WI38 (cell line): ENCODE data around the gene WASF2.

ENCODE experiments used
- H3K4me3 ChIP-seq: 2 replicates; pipeline ENCODE4 v1.5.1; 2011; ENCODE audit warnings: low read depth, mild to moderate bottlenecking, control low read depth, low read length
- CTCF ChIP-seq: IDR thresholded peaks from 2 replicates; pipeline ENCODE4 v1.5.1; 2012; ENCODE audit warnings: low read depth, mild to moderate bottlenecking, control low read depth, low read length

WASF2 gene

GRCh38 chr1:27364696-27365371 lies 125.1 kb downstream of the WASF2 start:
- H3K4me3 ChIP-seq, result peak overlapping the region; percentile 61
- no peak for TF ChIP-seq CTCF

GRCh38 chr1:27363766-27364695 lies 125.9 kb downstream of the WASF2 start:
- no peak for TF ChIP-seq CTCF
- H3K4me3 ChIP-seq, result no peak overlapping the region

DNA sequence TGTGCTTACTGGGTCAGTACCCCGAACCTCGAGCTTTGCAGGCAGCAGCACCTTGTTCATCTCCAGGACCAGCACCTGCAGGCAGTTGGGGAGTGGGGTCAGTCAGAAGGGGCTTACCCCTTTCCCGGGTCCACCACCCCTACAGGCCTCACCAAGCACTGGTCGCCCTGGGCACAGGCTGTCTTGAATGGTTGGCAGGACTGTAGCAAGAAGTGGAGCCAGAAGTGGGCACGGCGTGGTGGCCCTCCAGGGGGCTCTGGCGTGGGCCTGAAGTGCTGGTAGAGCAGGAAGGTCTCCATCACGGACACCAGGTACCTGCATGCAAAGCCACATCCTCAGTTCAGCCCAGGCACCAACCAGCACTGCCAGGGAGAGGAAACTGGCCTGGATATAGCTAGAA lies 128.4 kb downstream of the WASF2 start:
- no peak overlapping the region for H3K4me3 ChIP-seq
- no peak for TF ChIP-seq CTCF

GRCh38 chr1:27361044-27361402 lies 128.9 kb downstream of the WASF2 start:
- no peak for TF ChIP-seq CTCF
- H3K4me3 ChIP-seq, result no peak overlapping the region

- no peak overlapping the region for H3K4me3 ChIP-seq
- no peak for TF ChIP-seq CTCF
These were observed 129.6 kb downstream of the WASF2 start for GRCh38 chr1:27360159-27361043.

GRCh38 chr1:27359822-27360158 lies 130.2 kb downstream of the WASF2 start:
- H3K4me3 ChIP-seq, result no peak overlapping the region
- no peak for TF ChIP-seq CTCF
